HEK293 (cell line): Measurements from ENCODE around the gene IKZF1.

Experiments used
- CTCF ChIA-PET: fragments of 350-600 bp; formaldehyde crosslinking; extraction: SDS; loops from one replicate; lab custom pipeline; 2021; ENCODE audit warnings: antibody characterized with exemption; lab: Yijun Ruan, JAX
- POLR2A ChIA-PET: fragments of 300-600 bp; formaldehyde crosslinking; extraction: SDS; loops from one replicate; lab custom pipeline; 2020; ENCODE audit warnings: antibody characterized with exemption, inconsistent platforms; lab: Yijun Ruan, JAX
- H3K27ac ChIP-seq: fragments of 200-500 bp; sonication (Bioruptor generic); 2 replicates; pipeline ENCODE4 v1.5.1; 2014; ENCODE audit warnings: low read depth, low read length, control low read depth, inconsistent platforms; ENCODE audit errors: extremely low read depth
- H3K36me3 ChIP-seq, 2 experiments: fragments of 200-500 bp in 1 of 2; sonication (Bioruptor generic) in 1 of 2; 1 replicate in 1 of 2; 2 replicates in 1 of 2; pipeline ENCODE4 v1.5.1; 2014 to 2017; ENCODE audit warnings: inconsistent platforms in 2 of 2, low read length in 2 of 2; ENCODE audit not compliant: control insufficient read depth in 2 of 2, insufficient read depth in 1 of 2
- H3K4me1 ChIP-seq: fragments of 200-500 bp; sonication (Bioruptor generic); 2 replicates; pipeline ENCODE4 v1.5.1; 2014; ENCODE audit warnings: mild to moderate bottlenecking, low read length, inconsistent platforms; ENCODE audit not compliant: control insufficient read depth, insufficient read depth
- H3K4me3 ChIP-seq: 2 replicates; pipeline ENCODE4 v1.5.1; 2011; ENCODE audit warnings: low read depth, mild to moderate bottlenecking, control low read depth, low read length, moderate library complexity
- H3K9me3 ChIP-seq: fragments of 200-500 bp; sonication (Bioruptor generic); 2 replicates; pipeline ENCODE4 v1.5.1; 2014; ENCODE audit warnings: low read depth, low read length, inconsistent platforms; ENCODE audit not compliant: control insufficient read depth, insufficient read depth
- ELK4 ChIP-seq: IDR thresholded peaks from 2 replicates; pipeline ENCODE4 v1.6.1; 2011; ENCODE audit warnings: mild to moderate bottlenecking, low read depth, low read length, borderline replicate concordance
- PBX3 ChIP-seq: sonication (generic); formaldehyde crosslinking; IDR thresholded peaks from 2 replicates; pipeline ENCODE4 v1.8.1; 2022; ENCODE audit warnings: mild to moderate bottlenecking, moderate library complexity, missing genetic modification reagents
- PRDM2 ChIP-seq: fragments of 450-650 bp; formaldehyde crosslinking; IDR thresholded peaks from 2 replicates; pipeline ENCODE4 v1.5.1; 2016; ENCODE audit warnings: missing biosample characterization, missing genetic modification characterization, borderline replicate concordance
- REPIN1 ChIP-seq: fragments of 450-650 bp; formaldehyde crosslinking; IDR thresholded peaks from 2 replicates; pipeline ENCODE4 v1.5.1; 2017; ENCODE audit warnings: missing biosample characterization, missing genetic modification characterization, low read depth
- TRIM28 ChIP-seq: IDR thresholded peaks from 2 replicates; pipeline ENCODE4 v1.6.1; 2011; ENCODE audit warnings: low read length, control low read depth, borderline replicate concordance
- ZBTB20 ChIP-seq: fragments of 450-650 bp; formaldehyde crosslinking; IDR thresholded peaks from 2 replicates; pipeline ENCODE4 v1.5.1; 2016; ENCODE audit warnings: missing biosample characterization, missing genetic modification characterization
- ZBTB26 ChIP-seq: fragments of 450-650 bp; formaldehyde crosslinking; optimal IDR thresholded peaks from 2 replicates; pipeline ENCODE3; 2016; ENCODE audit warnings: missing biosample characterization, mild to moderate bottlenecking, missing genetic modification characterization
- ZBTB7A ChIP-seq: fragments of 450-650 bp; formaldehyde crosslinking; IDR thresholded peaks from 2 replicates; pipeline ENCODE4 v1.5.1; 2016; ENCODE audit warnings: low read depth, missing biosample characterization, missing genetic modification characterization
- ZNF274 ChIP-seq, 2 experiments: fragments of 200-500 bp in 1 of 2; fragments of 450-650 bp in 1 of 2; sonication (Bioruptor generic) in 1 of 2; formaldehyde crosslinking in 1 of 2; IDR thresholded peaks; 2 replicates each; pipeline versions ENCODE4 v1.5.1 to v1.6.1; 2014 to 2016; ENCODE audit warnings: borderline replicate concordance in 1 of 2, inconsistent platforms in 1 of 2, low read length in 1 of 2, missing biosample characterization in 1 of 2, missing genetic modification characterization in 1 of 2
- ZNF280C ChIP-seq: fragments of 450-650 bp; formaldehyde crosslinking; IDR thresholded peaks from 2 replicates; pipeline ENCODE4 v1.5.1; 2016; ENCODE audit warnings: missing biosample characterization, missing genetic modification characterization
- ZNF423 ChIP-seq: fragments of 450-650 bp; formaldehyde crosslinking; IDR thresholded peaks from 2 replicates; pipeline ENCODE4 v1.5.1; 2016; ENCODE audit warnings: missing biosample characterization, missing genetic modification characterization
- ZNF433 ChIP-seq: fragments of 450-650 bp; formaldehyde crosslinking; IDR thresholded peaks from 2 replicates; pipeline ENCODE4 v1.5.1; 2016; ENCODE audit warnings: missing biosample characterization, missing genetic modification characterization, low read depth
- ZNF473 ChIP-seq: fragments of 450-650 bp; formaldehyde crosslinking; IDR thresholded peaks from 2 replicates; pipeline ENCODE4 v1.5.1; 2017; ENCODE audit warnings: missing biosample characterization, missing genetic modification characterization
- ZNF510 ChIP-seq: fragments of 450-650 bp; formaldehyde crosslinking; IDR thresholded peaks from 2 replicates; pipeline ENCODE4 v1.5.1; 2018; ENCODE audit warnings: mild to moderate bottlenecking, missing genetic modification characterization, missing biosample characterization; ENCODE audit not compliant: insufficient replicate concordance
- ZNF704 ChIP-seq: fragments of 450-650 bp; formaldehyde crosslinking; IDR thresholded peaks from 2 replicates; pipeline ENCODE4 v1.5.1; 2016; ENCODE audit warnings: missing biosample characterization, missing genetic modification characterization
- ZNF707 ChIP-seq: fragments of 450-650 bp; formaldehyde crosslinking; IDR thresholded peaks from 2 replicates; pipeline ENCODE4 v1.5.1; 2016; ENCODE audit warnings: missing biosample characterization, missing genetic modification characterization
- ZNF843 ChIP-seq: fragments of 450-650 bp; formaldehyde crosslinking; IDR thresholded peaks from 2 replicates; pipeline ENCODE4 v1.5.1; 2016; ENCODE audit warnings: missing biosample characterization, missing genetic modification characterization

IKZF1 gene

GRCh38 chr7:50425318-50425717 is 120.8 kb downstream of the IKZF1 start (continued):
- TF ChIP-seq ZNF704 (no peak), ZNF274 (IDR thresholded peaks at IDR 0.05; ENCODE audit: low read length) (no peak), ZNF274 (tag by site-specific recombination; IDR thresholded peaks at IDR 0.05; ENCODE audit: borderline replicate concordance) (no peak), ZNF473 (tag by site-specific recombination) (no peak), REPIN1 (tag by site-specific recombination) (no peak), ZNF510 (no peak), ELK4 (no peak), ZBTB20 (tag by site-specific recombination) (no peak), ZNF843 (tag by site-specific recombination) (no peak)

- CTCF ChIA-PET, result interaction anchor here (0.7 to 1.2 kb wide), 2 partner anchors 8 to 10 kb away, joined by 3 to 6 read pairs; no protein-coding TSS in a partner anchor
- Histone ChIP-seq H3K27ac (no peak overlapping the region), H3K9me3 (no peaks in the 10 kb centered on the region), H3K36me3 (no peaks in the 10 kb centered on the region), H3K4me3 (no peak overlapping the region), H3K4me1 (no peaks in the 10 kb centered on the region)
- no peak for TF ChIP-seq ZBTB26 (tag by site-specific recombination)
- no peak for TF ChIP-seq PBX3 (CRISPR knock-in tag)
- no peak for TF ChIP-seq ZNF274 (IDR thresholded peaks at IDR 0.05; ENCODE audit: low read length)
- no peak for TF ChIP-seq ZNF274 (tag by site-specific recombination; IDR thresholded peaks at IDR 0.05; ENCODE audit: borderline replicate concordance)
- POLR2A ChIA-PET, result interaction anchor here (0.7 kb wide), 1 partner anchor 16 kb away, joined by 3 read pairs; no protein-coding TSS in a partner anchor
These were observed 121.9 kb downstream of the IKZF1 start for GRCh38 chr7:50426280-50427045.

GRCh38 chr7:50427518-50427917 is 123.0 kb downstream of the IKZF1 start:
- Histone ChIP-seq H3K36me3 (no peaks in the 10 kb centered on the region), H3K4me3 (no peak overlapping the region), H3K27ac (no peak overlapping the region), H3K4me1 (no peaks in the 10 kb centered on the region), H3K9me3 (no peaks in the 10 kb centered on the region)
- POLR2A ChIA-PET, result no interaction called here
- CTCF ChIA-PET, result interaction anchor here (0.6 to 1.2 kb wide), 2 partner anchors 9 to 198 kb away, joined by 3 to 6 read pairs; no protein-coding TSS in a partner anchor
- TF ChIP-seq TRIM28, result no peak
- no peak for TF ChIP-seq ZNF423 (tag by site-specific recombination)
- no peak for TF ChIP-seq ZBTB7A (tag by site-specific recombination)
- TF ChIP-seq ZNF433 (tag by site-specific recombination), result no peak
- no peak for TF ChIP-seq PRDM2
- TF ChIP-seq ZNF280C (tag by site-specific recombination), result no peak
- TF ChIP-seq ZNF707 (tag by site-specific recombination), result no peak
